Endothelial cell (in vitro differentiated cells): Measurements from ENCODE around the gene CTPS2. TPM values are rescaled to one million over a fixed set of nuclear protein-coding genes. Genes with fewer than 3 reads are reported as not detected.

Experiments
- DNase-seq: peaks from one replicate; pipeline ENCODE4 v3.0.0; 2021; ENCODE audit warnings: low spot score
- H3K27ac Mint-ChIP-seq: one replicate; pipeline ENCODE4 v1.8.0; 2021; ENCODE audit warnings: mixed read lengths, inconsistent platforms; ENCODE audit not compliant: unreplicated experiment
- H3K27me3 Mint-ChIP-seq: one replicate; pipeline ENCODE4 v1.8.0; 2021; ENCODE audit warnings: mild to moderate bottlenecking, moderate library complexity, mixed read lengths, inconsistent platforms; ENCODE audit not compliant: unreplicated experiment
- H3K36me3 Mint-ChIP-seq: one replicate; pipeline ENCODE4 v1.8.0; 2021; ENCODE audit warnings: mild to moderate bottlenecking, low read depth, mixed read lengths, inconsistent platforms; ENCODE audit not compliant: unreplicated experiment
- H3K4me1 Mint-ChIP-seq: one replicate; pipeline ENCODE4 v1.8.0; 2021; ENCODE audit warnings: mild to moderate bottlenecking, mixed read lengths, inconsistent platforms; ENCODE audit not compliant: unreplicated experiment
- H3K4me3 Mint-ChIP-seq: one replicate; pipeline ENCODE4 v1.8.0; 2021; ENCODE audit warnings: mild to moderate bottlenecking, mixed read lengths, inconsistent platforms; ENCODE audit not compliant: unreplicated experiment
- H3K9me3 Mint-ChIP-seq: one replicate; pipeline ENCODE4 v1.8.0; 2021; ENCODE audit warnings: mixed read lengths, inconsistent platforms; ENCODE audit not compliant: unreplicated experiment
- CTCF ChIP-seq: fragments of 200-600 bp; sonication (generic); IDR thresholded peaks from one replicate; pipeline ENCODE4 v1.5.0; 2021; ENCODE audit warnings: antibody characterized with exemption; ENCODE audit not compliant: unreplicated experiment
- total RNA-seq: library from RNA; stranded (reverse); fragmentation: NEBNext Ultra II Directional; extraction: Animal tissue kit (Norgen Biotek cat#: 25700); gene quantifications from one replicate; pipeline ENCODE4 v1.2.1, GENCODE V29; 2021; ENCODE audit not compliant: unreplicated experiment

CTPS2 gene
- total RNA-seq, 1 donor from 2014 or later, result 29.5 TPM

GRCh38 chrX:16695079-16695676 is 17.3 kb downstream of the CTPS2 start:
- Mint-ChIP-seq H3K27me3 (no peaks in the 10 kb centered on the region), H3K4me3 (no peak overlapping the region), H3K36me3 (peaks cover 4% of the 10 kb centered on the region), H3K9me3 (no peaks in the 10 kb centered on the region), H3K4me1 (no peaks in the 10 kb centered on the region), H3K27ac (no peak overlapping the region)
- DNase-seq, result peak; percentile 55
- peak; percentile 80 for TF ChIP-seq CTCF

DNA sequence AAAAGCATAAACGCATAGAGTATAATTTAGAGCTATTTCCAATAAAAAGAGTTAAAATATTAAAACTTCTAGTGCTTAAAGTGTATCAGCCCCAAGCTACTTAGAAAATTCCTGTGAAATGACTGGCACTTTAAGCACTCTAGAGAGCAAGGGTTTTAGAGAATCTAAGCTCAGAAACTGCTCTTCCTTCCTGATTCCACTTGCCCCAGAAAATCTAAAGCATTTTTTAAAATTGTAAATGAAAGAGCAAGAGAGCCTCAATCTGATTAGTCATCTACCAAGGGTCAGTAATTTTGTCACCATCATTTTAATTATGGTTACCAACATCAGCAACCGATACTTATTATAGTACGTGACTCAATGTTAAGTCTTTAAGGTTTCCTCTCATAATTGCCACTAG is 25.0 kb downstream of the CTPS2 start:
- no peak for DNase-seq
- Mint-ChIP-seq H3K4me1 (no peaks in the 10 kb centered on the region), H3K4me3 (no peak overlapping the region), H3K27me3 (no peaks in the 10 kb centered on the region), H3K9me3 (no peaks in the 10 kb centered on the region), H3K36me3 (no peaks in the 10 kb centered on the region), H3K27ac (no peak overlapping the region)
- no peak for TF ChIP-seq CTCF

DNA sequence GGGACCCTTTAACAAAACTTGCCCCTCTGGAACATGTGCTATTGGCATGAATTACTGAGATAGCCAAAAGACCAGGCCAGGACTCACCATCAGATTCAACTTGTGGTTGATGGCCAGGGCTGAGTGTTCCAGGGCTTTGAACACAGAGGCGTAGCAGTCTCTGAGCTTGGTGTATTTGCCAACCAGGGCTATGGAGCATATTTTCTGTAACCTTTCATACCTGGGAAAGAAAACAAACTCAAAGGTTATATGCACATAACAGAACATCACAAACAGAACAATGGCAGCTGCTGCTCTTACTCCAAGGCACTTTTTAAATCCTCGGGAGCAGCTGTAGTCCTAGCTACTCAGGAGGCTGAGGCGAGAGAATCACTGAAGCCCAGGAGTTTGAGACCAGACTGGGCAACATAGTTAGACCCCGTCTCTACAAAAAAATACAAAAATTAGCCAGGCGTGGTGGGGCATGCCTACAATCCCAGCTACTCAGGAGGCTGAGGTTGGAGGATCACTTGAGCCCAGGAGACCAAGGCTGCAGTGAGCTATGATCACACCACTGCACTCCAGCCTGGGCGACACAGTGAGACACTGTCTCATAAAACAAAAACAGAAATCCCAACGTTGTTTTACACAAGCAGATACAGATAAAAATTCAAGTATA is 29.3 kb downstream of the CTPS2 start:
- H3K36me3 Mint-ChIP-seq, result peaks cover 7% of the 10 kb centered on the region
- no peak overlapping the region for H3K27ac Mint-ChIP-seq
- H3K4me3 Mint-ChIP-seq, result no peak overlapping the region
- TF ChIP-seq CTCF, result no peak
- no peak for DNase-seq
- H3K4me1 Mint-ChIP-seq, result no peaks in the 10 kb centered on the region
- peaks cover 2% of the 10 kb centered on the region for H3K27me3 Mint-ChIP-seq
- H3K9me3 Mint-ChIP-seq, result no peaks in the 10 kb centered on the region

- Mint-ChIP-seq H3K36me3 (peaks cover 10% of the 10 kb centered on the region), H3K9me3 (no peaks in the 10 kb centered on the region), H3K27me3 (peaks cover 2% of the 10 kb centered on the region), H3K4me1 (no peaks in the 10 kb centered on the region), H3K27ac (no peak overlapping the region), H3K4me3 (no peak overlapping the region)
- no peak for TF ChIP-seq CTCF
- no peak for DNase-seq
Measured at GRCh38 chrX:16678689-16679088, 33.8 kb downstream of the CTPS2 start.

GRCh38 chrX:16671005-16671404 is 41.5 kb downstream of the CTPS2 start:
- TF ChIP-seq CTCF, result no peak
- H3K27ac Mint-ChIP-seq, result no peak overlapping the region
- no peaks in the 10 kb centered on the region for H3K9me3 Mint-ChIP-seq
- peak; percentile 4 for DNase-seq
- no peak overlapping the region for H3K4me3 Mint-ChIP-seq
- peaks cover 10% of the 10 kb centered on the region for H3K36me3 Mint-ChIP-seq
- no peaks in the 10 kb centered on the region for H3K4me1 Mint-ChIP-seq
- no peaks in the 10 kb centered on the region for H3K27me3 Mint-ChIP-seq
